SW480 (cell line): ENCODE data around the gene MS4A1.
"Not testable (repeated sequence)": the region's sequence is repeated elsewhere in the genome, so short reads cannot be mapped to it uniquely, and the experiment has no call there.

Source experiments
- DNase-seq: peaks from one replicate; pipeline ENCODE4 v3.0.0-alpha.2; 2016; ENCODE audit warnings: low spot score

Gene MS4A1

DNA sequence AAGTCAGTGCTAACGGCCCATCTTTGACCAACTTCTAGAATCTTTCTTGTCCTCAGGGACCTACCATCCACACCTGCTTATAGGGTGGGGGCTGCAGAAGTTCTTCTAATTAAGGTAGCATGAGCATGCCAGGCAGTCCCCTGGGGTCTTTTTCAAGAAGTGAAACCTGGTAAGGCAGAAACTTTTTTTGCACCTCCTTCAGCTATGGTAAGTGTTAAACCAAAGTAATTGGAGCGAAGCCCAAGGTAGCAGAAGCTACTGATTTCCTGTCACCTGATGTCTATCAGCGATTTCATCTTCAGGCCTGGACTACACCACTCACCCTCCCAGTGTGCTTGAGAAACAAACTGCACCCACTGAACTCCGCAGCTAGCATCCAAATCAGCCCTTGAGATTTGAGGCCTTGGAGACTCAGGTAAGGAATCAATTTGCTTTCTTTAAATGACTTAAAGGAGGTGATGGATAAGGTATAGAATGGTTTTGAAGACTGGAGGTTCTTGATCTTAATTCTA is at the start of gene MS4A1:
Gene MS4A1 (plus strand): TSS at position 317 of the 512 bp plus-strand sequence. CDS start 6,528 bp downstream, outside the sequence.
- DNase-seq: no peak

DNA sequence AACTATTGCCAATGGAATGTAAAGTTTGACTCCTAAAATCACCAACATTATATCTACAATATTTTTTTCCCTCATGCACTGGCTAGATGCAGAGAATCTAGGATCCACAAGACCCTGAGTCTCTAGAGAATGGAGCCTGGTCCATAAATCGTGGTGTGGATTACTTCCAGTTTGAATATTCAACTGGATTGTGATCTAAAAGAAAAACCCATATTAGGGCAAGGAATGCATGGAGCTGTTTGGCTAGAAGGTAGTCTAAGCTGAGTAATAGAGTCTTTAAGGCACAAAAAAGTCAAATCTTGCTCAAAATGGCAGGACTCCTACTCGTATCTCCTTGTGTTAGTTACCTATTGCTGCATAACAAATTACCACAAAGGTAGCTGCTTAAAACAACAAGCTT is 35.6 kb upstream of the MS4A1 start:
- no peak for DNase-seq

DNA sequence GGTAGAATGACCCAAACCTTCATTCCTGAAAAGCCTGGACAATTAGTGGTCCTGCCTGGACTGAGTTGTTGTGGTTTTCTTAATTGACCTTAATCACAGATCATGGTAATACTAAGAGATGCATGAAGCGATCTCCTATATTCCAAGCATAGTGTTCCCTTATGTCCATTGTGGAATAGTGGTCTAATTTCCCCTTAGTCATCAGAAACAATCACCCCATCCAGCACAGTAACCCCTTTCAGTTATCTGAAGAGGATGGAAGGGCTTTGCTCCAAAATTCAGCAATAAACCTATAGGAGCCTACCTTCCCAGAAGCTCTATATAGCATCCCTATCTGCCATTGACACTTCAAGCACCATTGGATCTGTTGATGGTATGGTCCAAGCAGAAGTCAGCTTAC is 33.0 kb upstream of the MS4A1 start:
- DNase-seq: no peak

DNA sequence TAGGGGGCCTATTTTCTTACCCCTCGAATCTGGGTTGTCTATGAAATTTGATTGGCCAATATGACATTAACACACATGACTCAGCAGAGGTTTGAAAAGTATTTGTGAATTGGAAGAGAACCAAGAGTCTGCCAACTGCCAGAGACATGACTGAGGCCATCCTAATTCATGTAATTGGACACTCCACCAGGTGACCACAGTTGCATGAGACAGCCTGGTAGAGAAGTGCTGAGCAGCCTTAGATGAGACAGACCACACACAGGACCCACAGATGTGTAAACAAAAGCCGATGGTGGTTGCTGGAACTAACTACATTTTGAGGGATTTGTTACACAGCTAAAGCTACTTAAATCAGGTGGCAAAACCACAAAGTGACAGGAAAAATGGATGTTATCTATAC is 27.1 kb upstream of the MS4A1 start:
- DNase-seq: peak; percentile 33

DNA sequence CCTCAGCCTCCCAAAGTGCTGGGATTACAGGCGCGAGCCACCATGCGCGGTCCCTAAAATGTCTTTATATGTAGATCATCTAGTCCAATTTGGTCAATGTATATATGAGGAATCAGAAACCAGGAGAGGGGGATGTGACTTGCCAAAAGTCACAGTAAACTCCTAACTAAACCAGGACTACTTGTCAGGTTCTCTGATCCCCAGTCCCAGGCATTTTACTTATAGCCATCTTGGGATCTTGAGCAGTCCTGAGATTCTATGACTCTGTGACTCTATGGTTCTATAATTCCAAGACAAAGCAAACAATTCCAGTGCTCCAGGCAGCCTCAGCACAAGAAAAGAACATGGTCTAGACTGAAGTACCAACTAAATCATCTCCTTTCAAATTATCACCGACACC is 26.4 kb upstream of the MS4A1 start, which contains the start of gene MS4A5:
Gene MS4A5 (plus strand): TSS at position 301 of the 400 bp plus-strand sequence. CDS start 103 bp downstream, outside the sequence.
- no peak for DNase-seq

DNA sequence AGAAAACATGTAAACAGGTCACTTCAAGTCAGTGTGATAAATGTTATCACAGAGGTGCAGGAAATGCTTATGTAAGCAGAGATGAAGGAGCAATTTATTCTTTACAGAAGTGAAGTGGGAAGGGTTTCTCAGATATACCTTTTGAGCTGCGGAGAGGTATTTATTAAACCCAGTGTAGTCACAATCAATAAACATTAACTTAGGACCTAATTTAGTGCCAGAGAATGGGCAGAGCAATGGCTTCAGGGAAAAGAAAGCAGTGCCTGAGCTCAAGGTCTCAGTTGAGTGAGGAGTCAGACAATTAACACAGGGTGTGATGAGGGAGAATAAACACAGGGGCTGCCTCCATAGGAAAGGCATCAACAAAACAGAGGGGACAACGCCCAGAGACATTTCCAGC is 24.4 kb upstream of the MS4A1 start:
- DNase-seq: no peak

DNA sequence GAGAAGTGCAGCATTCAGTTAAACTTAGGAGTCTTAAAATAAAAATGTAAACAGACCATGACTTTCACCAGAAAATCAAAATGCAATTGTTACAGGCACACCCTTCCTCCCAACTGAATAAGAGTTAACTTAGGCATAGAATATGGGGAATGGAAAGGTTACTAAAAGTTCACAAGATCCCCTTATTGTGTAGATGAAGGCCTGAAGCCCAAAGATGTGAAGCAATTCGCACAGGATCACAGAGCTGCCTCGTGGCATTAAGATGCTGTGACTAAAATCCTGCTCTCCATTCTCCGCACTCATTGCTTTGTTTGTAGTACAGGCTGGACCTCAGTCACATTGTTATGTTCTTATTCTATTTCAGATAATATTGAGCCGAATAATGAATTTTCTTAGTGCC is 22.2 kb upstream of the MS4A1 start:
- no peak for DNase-seq

DNA sequence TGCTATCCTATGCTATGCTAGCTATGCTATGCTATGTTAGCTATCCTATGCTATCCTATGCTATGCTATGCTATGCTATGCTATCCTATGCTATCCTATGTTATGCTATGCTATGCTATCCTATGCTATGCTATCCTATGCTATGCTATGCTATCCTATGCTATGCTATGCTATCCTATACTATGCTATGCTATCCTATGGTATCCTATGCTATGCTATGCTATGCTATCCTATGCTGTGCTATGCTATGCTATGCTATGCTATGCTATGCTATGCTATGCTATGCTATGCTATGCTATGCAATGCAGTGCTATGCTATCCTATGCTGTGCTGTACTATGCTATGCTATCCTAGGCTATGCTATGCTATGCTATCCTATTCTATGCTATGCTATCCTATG is 8.6 kb upstream of the MS4A1 start:
- DNase-seq: no peak

DNA sequence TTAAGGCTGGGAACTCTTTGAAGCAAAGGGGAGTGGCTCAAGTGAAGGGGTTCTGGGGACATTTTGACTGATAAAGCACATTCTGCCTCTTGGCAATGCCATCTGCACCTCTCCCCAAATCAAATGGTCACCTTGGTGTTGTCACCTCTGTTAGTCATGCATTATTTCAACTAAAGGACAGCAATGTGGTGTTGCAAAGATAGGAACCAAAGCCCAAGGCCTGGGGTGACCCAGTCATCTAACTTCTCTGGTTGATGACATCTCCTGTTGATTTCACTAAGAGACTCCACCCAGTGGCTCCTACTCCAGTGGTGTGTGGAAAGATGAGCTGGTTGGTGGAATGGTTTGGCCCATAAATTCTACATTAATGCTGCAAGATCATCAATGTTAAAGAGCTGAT is 7.8 kb upstream of the MS4A1 start:
- DNase-seq: no peak

DNA sequence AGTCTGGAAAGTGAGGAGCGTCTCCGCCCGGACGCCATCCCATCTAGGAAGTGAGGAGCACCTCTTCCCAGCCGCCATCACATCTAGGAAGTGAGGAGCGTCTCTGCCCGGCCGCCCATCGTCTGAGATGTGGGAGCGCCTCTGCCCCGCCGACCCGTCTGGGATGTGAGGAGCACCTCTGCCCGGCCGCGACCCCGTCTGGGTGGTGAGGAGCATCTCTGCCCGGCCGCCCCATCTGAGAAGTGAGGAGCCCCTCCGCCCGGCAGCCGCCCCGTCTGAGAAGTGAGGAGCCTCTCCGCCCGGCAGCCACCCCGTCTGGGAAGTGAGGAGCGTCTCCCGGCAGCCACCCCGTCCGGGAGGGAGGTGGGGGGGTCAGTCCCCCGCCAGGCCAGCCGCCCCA is 4.5 kb upstream of the MS4A1 start:
- DNase-seq: not testable (repeated sequence)

DNA sequence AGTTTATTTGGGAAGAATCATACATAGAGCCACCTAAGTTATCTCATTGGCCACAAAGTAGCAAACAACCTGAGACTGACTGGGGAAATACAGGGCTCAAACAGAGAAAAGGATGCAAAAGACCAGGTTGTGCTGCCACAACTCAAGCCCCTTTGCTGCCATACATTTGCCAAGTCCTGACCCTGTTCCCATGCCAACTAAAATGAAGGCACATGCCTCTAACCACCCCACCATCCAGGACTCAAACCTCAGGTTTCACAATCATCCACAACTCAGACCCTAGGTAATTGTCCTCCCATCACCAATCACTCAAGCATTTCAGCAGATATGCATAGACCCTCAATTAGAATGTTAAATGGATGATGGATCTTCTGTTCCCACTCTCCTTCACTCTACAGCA is 1.4 kb upstream of the MS4A1 start:
- DNase-seq: no peak

DNA sequence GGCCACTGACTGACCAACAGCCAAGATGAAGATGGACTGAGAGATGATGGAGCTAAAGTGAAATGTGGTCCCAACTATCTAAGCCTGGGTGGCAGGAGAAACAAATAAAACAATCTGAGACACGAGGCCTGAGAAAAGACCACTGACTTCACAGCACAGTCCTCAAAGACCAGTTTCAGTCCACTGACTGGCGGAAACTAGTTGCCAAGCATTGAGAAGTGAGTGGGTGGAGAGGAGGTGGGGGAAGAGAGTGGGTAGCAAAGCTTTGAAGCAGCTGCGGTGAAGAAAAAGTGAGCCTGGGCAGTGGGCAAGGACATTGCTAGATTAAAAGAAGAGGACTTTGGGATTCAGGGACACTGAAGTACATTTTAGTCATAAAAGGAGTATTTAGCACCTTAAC is 1.9 kb downstream of the MS4A1 start:
- no peak for DNase-seq

DNA sequence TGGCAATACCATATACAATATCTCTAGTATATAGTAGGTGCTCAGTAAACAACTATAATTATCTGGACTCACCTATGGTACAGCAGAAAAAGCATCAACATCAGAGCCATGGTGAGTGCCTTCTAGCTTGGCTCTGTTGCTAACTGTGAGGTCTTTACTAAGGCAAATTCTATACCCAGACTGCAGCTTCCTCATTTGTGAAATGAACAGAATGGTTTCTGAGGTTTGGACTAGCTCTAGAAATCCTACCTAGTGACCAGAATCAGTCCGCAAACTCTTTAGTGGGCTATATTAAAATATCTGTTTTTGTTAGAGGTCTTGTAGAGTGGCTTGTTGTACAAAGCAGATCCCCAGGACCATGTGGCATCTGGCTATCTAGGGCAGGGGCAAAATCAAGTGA is 3.7 kb downstream of the MS4A1 start:
- no peak for DNase-seq

DNA sequence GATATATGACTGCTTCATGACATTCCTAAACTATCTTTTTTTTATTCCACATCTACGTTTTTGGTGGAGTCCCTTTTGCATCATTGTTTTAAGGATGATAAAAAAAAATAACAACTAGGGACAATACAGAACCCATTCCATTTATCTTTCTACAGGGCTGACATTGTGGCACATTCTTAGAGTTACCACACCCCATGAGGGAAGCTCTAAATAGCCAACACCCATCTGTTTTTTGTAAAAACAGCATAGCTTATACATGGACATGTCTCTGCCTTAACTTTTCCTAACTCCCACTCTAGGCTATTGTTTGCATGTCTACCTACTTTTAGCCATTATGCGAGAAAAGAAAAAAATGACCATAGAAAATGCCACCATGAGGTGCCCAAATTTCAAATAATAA is 13.2 kb downstream of the MS4A1 start:
- DNase-seq: no peak

DNA sequence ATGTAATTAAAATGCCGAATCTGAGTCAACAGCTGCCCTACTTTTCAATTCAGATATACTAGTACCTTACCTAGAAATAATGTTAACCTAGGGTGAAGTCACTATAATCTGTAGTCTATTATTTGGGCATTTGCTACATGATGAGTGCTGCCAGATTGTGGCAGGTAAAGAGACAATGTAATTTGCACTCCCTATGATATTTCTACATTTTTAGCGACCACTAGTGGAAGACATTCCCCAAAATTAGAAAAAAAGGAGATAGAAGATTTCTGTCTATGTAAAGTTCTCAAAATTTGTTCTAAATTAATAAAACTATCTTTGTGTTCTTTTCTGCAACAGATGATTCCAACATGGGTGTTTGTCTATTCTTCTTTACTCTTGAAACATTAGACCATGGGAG is 14.1 kb downstream of the MS4A1 start:
- DNase-seq: no peak

DNA sequence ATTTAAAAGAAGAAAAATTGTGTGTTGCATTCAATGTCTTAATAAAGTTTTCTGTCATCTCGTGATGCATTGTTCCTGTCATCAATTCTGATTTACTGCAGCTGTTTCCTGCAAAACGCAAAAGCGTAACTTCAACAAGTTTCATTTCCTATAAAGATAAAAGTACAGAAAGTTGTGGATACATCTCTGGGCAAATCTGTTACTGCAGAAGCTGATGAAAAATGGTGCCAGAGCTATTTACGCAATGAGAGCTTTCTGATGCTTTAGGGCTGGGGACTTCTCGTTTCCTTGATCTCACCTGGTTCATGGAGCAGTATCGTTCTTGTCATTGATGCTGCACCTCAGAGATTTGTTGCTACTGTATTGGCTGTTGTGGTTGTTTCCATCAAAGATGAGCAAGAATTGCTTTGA is 21.4 kb downstream of the MS4A1 start:
- no peak for DNase-seq

DNA sequence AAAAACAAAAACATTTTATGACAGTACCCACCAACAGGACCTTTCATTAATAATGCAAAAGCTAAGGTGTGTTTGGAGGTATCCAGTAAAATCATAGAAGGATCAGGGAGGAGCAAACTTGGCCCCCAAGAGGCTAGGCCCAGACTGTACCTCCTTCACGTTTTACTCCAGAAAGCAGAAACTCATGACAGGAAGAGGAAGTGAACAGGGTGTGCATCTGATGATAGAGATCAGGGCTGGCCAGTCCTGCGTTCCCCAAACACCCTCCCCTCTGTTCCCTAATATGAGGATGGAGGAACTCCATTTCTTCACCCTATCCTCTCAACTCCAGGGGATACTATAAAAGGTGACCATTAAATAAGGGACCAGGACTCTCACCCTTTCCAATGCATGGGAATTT is 26.7 kb downstream of the MS4A1 start:
- no peak for DNase-seq

DNA sequence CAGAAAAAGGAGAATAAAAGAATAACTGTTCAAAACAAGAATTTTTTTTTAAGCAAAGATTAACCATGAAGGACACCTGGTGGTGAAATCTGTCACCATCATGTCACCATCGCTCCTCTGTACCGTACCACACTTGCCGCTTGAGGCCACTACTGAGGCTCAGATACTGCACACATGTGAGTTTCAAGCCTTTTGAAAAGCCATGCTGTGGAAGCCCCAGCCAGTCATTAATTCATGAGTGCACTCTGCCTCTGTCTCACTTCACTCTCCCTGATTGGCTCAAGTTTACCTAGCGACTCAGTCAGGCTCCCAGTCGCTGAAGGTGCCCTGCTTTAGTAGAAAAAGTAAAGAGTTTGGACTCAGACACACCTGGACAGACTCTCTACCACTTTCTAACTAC is 30.3 kb downstream of the MS4A1 start:
- peak; percentile 55 for DNase-seq

DNA sequence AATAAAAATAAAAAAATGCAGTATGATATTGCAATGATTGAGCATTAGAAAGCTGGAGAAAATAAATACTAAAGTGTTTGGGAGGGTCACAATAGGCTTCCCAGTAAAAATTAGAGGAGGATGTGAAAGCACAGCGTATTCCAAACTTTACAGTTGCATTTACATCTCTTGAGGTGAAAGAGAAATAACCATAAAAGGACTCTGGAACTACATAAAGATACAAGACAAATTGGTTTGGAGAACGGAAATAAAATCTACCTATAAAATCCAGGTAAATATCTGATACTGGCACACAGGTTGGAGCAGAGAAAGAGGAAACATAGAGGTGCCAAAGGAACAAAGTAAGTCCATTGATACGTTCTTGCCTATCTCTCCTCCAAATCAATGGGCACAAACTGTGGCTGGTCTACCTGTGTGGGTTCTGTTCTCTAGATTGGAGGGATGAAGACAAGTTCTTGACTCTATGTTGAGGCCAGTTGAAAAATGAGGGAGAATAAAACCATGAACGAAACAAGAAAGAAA is 36.9 kb downstream of the MS4A1 start, which contains the start of gene MS4A12:
Gene MS4A12 (plus strand): TSS at position 291 of the 522 bp plus-strand sequence. CDS start 4,541 bp downstream, outside the sequence.
- no peak for DNase-seq

DNA sequence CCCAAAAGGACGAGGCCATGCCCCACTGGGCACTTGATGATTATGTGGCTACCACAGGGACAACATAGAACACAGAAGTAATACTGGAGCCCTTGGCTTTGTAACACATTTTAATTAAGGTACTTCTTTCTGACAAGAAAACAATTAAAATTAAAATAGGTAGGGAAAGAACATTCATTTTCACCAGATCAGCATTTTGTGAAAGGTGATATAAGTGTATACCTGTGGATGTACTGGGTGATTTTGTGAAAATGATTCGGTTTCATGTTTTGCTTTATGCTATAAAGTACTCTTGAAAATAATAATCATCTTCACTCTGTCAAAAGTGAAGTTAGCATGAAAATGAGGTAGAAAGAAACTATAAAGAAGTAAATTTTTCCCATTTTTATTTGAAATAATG is 37.8 kb downstream of the MS4A1 start:
- DNase-seq: no peak

DNA sequence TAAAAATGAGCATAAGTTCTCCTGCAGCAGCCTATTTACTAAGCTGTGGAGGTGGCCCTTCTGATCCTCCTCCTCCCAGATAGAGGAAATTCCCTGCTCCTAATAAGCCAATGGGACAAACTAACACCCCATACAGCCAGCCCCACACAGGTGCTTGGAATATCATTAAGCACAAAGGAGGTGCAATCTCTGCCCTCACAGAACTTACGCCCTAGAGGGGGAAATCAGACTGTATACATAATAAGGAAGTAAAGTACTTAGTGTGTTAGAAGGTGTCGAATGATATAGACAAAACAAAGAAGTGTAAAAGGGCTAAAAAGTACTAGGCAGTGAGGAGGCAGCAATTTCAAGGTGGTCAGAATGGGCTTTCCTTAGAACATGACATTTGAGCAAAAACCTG is 42.8 kb downstream of the MS4A1 start:
- no peak for DNase-seq

DNA sequence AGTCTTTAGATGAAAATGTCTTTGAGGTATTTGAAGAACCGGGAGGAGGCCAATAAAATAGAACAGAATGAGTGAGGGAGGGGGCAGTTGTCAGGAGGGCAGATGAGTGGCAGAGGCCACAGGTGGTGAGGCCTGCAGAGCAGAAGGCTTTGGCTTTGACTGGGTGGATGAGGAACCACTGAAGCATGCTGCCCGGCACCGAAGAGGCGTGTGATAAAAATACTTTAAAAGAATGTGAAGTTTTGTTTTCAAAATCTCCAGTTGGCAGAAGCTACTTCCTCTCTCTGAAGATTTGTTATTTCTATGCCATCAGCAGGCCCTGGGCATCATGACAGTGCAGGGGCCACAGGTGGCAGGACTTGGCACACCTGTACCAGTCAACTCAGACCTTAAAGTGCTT is 43.2 kb downstream of the MS4A1 start:
- DNase-seq: no peak

DNA sequence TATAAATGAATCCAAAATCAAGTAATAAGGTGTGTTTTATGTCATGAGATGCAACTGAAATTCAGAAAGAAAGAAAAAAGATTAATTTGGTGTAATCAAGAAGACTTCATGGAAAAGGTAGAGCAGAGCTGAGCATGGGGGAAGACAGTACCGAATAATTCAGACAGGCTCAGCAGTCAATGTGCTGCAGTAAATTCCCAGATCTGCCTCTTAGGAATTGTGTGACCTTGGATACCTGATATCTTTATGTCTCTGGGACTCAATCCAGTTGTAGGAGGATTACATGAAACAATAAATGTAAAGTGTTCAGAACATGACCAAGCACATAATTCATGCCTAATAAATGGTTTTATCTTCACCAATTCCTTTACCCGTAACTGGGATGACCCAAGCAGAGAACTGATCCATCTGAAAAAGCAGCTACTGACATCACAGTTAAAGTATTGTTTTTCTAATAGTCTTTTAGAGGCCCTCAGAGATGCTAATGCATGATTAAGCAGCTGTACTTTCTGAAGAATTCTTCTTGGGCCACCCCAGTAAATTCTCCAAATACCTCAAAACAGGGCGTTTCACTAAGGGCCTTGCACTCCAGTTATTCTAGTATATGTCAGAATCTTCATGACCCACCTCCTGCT is 44.7 kb downstream of the MS4A1 start:
- no peak for DNase-seq

DNA sequence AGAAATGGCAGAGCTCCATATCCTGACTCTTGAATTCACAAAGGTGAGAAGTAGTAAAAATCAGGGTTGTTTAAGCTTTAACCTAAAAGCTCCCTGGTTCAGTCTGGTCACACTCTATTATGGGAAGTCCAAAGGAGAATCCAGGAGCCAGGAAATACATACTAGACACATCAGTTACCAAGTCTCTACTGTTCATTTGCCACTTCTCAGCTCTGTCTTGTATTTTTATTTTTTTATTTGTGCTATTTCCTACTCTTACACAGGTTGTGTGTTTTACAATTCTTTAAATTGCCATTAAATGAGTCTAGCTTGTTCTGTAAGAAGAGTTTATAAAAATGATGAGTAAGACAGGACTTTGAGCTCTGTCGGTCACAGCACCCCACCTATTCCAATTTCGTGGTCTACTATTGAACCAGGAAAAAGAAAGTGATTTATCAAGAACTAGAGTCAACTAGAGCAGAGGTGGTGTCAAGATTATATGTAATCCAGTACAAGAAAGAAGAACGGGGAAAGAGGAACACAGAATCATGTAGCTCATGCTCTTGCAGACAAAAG is 46.7 kb downstream of the MS4A1 start:
- DNase-seq: peak; percentile 36
